ENCODE data around the gene SLC25A45. TPM values are rescaled to one million over a fixed set of nuclear protein-coding genes. Genes with fewer than 3 reads are reported as not detected.
A peak's percentile ranks its signal among the peaks of the same experiment; 100 is the strongest.

The SLC25A45 gene
- total RNA-seq, 1 experiment from 2014 or later, result 1.1 TPM

DNA sequence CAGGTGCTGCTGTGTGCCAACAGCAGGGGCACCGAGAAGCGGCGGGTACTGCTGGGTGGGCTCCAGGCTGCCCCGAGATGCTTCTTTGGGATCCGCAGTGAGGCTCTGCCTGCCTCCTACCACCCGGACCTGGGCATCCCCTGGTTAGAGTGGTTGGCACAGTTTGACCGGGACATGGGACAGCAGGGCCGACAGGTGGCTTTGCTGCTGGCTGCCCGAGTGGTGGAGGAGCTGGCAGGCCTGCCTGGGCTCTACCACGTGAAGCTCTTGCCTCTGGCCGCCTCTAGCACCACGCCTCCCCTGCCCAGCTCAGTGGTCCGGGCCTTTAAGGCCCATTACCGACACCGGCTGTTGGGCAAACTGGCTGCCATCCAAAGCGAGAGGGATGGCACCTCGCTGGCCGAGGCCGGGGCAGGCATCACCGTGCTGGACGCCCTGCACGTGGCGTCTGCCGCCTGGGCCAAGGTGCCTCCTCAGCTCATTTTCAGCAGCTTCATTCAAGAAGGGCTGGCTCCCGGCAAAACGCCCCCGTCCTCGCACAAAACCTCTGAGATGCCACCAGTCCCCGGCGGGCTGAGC lies 26.0 kb downstream of the SLC25A45 start:
- no peak overlapping the region for H3K4ac ChIP-seq (ENCODE audit: low read depth, low read length)
- H3K4me3 Mint-ChIP-seq, result peak overlapping the region; percentile 15 to 75; a peak in 3 of 5 replicates
- H3K79me1 ChIP-seq (ENCODE audit: insufficient read depth, low read depth, low read length, poor library complexity, severe bottlenecking), result no peaks in the 10 kb centered on the region
- H3K4me1 Mint-ChIP-seq, result peaks cover 17 to 19% of the 10 kb centered on the region in 2 experiments
- no peak overlapping the region for H3K27ac ChIP-seq (ENCODE audit: insufficient read length, low read depth, low read length)
- H3K56ac ChIP-seq (ENCODE audit: insufficient read length, low read depth, low read length), result no peak overlapping the region
- H4K5ac ChIP-seq (ENCODE audit: insufficient read length, low read depth, low read length), result no peak overlapping the region
- no CpG with 5 or more reads among the region's 30 CpGs for WGBS (ENCODE audit: extremely low coverage, insufficient read length, low lambda C conversion rate)
- H3K9me3 Mint-ChIP-seq, result no peaks in the 10 kb centered on the region; a peak in 1 of 5 replicates
- H3K27me3 Mint-ChIP-seq (ENCODE audit: low read depth), result peaks cover 31% of the 10 kb centered on the region
- H2BK15ac ChIP-seq (ENCODE audit: low read depth, low read length), result no peak overlapping the region
- no peak overlapping the region for H3K27ac Mint-ChIP-seq
- no peak overlapping the region for H3K4me2 ChIP-seq (ENCODE audit: insufficient read depth, insufficient read length, low read length)
- H2BK5ac ChIP-seq (ENCODE audit: insufficient read length, low read length), result no peak overlapping the region
- no peaks in the 10 kb centered on the region for H3K79me2 ChIP-seq (ENCODE audit: insufficient read depth, low read length)
- H4K8ac ChIP-seq (replicated peaks; ENCODE audit: insufficient read length, low read depth, low read length), result no peak overlapping the region
- DNase-seq, result no peak
- no peaks in the 10 kb centered on the region for H4K20me1 ChIP-seq (ENCODE audit: control insufficient read depth, insufficient read depth, insufficient read length)
- H3K23ac ChIP-seq (ENCODE audit: insufficient read length, low read depth, low read length), result no peak overlapping the region
- no peak overlapping the region for H2AFZ ChIP-seq (ENCODE audit: low read length)
- TF ChIP-seq, protein P1, sequence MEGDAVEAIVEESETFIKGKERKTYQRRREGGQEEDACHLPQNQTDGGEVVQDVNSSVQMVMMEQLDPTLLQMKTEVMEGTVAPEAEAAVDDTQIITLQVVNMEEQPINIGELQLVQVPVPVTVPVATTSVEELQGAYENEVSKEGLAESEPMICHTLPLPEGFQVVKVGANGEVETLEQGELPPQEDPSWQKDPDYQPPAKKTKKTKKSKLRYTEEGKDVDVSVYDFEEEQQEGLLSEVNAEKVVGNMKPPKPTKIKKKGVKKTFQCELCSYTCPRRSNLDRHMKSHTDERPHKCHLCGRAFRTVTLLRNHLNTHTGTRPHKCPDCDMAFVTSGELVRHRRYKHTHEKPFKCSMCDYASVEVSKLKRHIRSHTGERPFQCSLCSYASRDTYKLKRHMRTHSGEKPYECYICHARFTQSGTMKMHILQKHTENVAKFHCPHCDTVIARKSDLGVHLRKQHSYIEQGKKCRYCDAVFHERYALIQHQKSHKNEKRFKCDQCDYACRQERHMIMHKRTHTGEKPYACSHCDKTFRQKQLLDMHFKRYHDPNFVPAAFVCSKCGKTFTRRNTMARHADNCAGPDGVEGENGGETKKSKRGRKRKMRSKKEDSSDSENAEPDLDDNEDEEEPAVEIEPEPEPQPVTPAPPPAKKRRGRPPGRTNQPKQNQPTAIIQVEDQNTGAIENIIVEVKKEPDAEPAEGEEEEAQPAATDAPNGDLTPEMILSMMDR (conservative IDR thresholded peaks at IDR 0.05), result no peak
- H2BK120ac ChIP-seq (ENCODE audit: low read depth, low read length, poor library complexity, severe bottlenecking), result no peak overlapping the region
- H3K4me1 ChIP-seq (ENCODE audit: insufficient read depth, low read length), result no peaks in the 10 kb centered on the region
- peaks cover 4 to 14% (median 13%) of the 10 kb centered on the region in 3 experiments; a peak in 6 of 7 replicates for H3K36me3 Mint-ChIP-seq (ENCODE audit: insufficient read depth in 1 of 3, low read depth in 3 of 3)
- H3T11ph ChIP-seq (ENCODE audit: low read length), result no peak overlapping the region
- no peak overlapping the region for H2BK12ac ChIP-seq (ENCODE audit: insufficient read length, low read depth, low read length)
- no peak overlapping the region for H4K91ac ChIP-seq (ENCODE audit: insufficient read length, low read depth, low read length)
- no peak overlapping the region for H3K14ac ChIP-seq (ENCODE audit: insufficient read depth, low read length)
- H3K9me3 ChIP-seq (ENCODE audit: control insufficient read depth, low read depth, low read length), result no peaks in the 10 kb centered on the region
- H3K9ac ChIP-seq (ENCODE audit: extremely low read depth, insufficient read length, low read length), result no peak overlapping the region
- no peak overlapping the region for H2AK5ac ChIP-seq (ENCODE audit: insufficient read length, low read length)
- peaks cover 2% of the 10 kb centered on the region; the same call in 1 of the 2 replicates for H3K27me3 ChIP-seq (ENCODE audit: insufficient read depth, low read length)
- peaks cover 18% of the 10 kb centered on the region for H3K23me2 ChIP-seq (ENCODE audit: insufficient read length, low read depth, low read length, poor library complexity, severe bottlenecking)
- no peak overlapping the region for H3K18ac ChIP-seq (ENCODE audit: insufficient read length, low read depth, low read length)
- H2BK20ac ChIP-seq (ENCODE audit: low read depth, low read length, poor library complexity, severe bottlenecking), result no peak overlapping the region

Measured in H9 (cell line).